GM21528 (cell line): Measurements from ENCODE around the gene PRELP.

Source experiments
- ATAC-seq: cut with Tn5 transposase; IDR thresholded peaks from one replicate; pipeline ENCODE4 v1.9.1; 2021; ENCODE audit warnings: mild to moderate bottlenecking, moderate library complexity; ENCODE audit not compliant: unreplicated experiment, low FRiP score

The PRELP gene

DNA sequence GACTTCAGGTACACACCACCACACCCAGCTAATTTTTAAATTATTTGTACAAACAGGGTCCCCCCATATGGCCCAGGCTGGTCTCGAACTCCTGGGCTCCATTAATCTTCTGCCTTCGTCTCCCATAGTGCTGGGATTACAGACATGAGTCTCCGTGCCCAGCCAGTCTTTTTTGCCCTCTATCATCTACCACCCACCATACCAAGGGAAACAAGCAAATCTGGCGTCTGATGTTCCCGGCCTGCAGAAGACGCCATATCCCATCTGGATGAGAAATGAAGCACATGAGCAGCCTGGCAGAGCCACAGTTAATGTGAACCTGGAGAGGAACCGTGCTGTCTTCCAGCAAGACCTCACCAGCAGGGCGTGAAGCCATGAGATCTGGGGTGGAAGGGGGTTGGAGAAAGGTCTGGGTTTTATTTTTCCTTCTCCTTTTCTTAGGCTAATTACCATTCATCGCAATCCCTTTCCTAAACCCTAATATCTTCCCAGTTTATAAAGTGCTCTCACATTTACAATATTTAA, 1.8 kb upstream of the PRELP start:
- ATAC-seq = no peak

DNA sequence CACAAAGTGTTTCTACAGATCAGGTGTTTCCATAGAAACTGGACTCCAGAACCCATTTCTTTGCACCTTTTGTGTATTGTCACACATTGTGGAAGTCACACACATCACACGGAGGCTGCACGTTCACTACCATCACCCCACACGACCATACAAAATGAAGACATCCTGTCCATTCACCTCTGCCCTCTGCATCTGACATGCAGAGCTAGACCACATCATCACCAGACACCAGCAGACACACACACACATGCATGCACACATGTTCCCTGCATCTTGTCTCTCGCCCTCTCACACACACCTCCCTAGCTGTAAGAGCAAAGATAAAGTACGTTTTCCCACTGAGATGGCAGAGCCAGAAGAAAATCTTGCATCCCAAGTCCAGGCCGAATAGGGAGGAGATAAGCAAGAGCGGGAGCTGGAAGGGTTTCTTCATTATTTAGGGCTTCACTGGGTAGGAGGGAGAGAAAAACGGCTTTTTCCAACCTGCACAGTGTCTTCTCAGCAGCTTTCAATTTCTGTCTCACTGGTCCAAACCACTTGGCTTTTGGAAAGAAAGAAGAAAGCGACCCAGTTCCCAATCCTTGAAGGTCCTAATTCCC, 709 bp downstream of the PRELP start:
- no peak for ATAC-seq

DNA sequence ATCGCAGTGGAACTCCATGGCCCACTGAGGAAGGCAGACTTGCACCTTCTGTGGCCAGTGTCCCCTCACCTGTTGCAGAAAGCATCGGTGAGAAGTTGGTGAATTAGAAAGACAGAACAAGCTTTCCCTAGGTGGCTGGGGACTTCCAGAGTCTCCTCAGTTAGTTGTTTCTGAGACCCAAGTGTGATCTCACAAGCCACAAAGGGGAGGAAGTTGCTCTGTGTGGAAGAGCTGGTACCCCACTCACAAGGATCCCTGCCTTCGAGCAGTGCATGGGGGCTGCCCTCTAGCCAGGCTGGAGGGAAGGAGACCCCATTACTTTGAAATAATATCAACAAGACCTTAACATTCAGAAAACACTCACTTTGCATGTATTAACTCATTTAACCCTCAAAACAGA, 2.1 kb downstream of the PRELP start:
- no peak for ATAC-seq

DNA sequence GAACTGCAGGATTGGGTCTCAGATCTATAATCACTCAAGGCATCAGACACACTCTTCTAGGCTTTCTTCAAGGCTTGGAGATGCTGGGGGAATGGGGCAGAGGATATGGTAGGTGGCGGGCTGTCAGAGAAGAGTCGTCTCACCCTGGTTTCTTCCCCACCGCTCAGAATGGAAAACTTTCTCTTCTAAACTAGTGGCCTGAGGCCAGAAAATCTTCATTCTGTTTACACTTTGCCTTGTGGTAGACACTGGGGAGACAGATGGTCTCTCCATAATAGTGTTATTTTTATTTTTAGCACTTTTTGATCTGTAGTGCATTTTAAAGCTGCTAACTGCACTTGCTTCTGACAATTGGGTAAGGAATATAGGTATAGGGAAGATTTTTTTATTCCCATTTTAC, 2.6 kb downstream of the PRELP start:
- ATAC-seq = no peak

DNA sequence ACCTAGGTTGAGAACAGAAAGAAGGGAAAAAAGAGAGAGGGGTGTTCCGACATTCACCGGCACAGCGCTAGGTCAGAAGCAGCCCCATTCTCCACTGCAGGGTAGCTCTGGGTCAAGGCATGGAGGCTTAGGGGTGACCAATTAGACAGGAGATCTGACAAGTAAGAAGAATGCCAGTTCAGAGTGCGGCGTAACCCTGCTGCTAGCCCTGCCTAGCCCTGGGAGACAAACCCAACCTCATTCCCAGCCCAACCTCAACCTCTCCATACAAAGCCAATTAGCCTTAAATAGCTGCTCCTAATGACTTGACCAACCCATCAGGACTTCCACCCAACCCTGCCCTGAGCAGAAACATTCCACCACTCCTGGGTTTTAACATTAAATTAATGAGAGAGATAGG, 3.4 kb downstream of the PRELP start:
- no peak for ATAC-seq

DNA sequence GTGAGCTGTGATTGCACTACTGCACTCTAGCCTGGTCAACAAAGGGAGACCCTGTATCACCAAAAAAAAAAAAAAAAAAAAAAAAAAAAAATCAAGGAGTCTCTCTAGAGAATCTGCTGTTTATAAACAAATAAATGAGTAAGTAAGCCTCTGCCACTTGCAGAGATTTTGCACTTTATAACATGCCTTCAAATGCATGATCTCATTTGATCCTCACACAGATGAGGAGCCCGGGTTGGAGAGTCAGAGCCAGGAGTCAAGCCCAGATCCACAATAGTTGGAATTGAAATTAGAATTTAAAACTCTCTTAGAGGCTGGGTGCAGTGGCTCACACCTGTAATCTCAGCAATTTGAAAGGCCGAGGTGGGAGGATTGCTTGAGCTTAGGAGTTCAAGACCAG, 4.0 kb downstream of the PRELP start:
- no peak for ATAC-seq

DNA sequence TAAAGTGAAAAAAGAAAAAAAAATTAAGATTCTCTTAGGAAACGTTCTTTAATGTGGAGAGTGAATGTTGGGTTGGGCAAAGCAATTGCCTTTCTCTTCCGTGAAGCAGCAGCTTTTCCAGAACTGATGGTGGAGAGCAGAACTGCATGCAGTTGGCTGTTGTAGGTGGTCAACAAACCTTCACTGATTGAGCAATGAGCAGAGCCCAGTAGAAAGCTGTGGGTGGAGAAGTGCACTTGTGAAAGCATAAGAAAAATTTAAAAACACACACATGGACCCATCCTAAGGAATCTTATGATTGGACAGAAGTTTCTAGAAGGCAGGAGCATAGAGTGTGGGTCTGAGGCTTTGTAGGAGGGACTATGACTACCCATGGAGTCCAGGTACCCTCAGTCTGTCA, 4.5 kb downstream of the PRELP start:
- no peak for ATAC-seq

DNA sequence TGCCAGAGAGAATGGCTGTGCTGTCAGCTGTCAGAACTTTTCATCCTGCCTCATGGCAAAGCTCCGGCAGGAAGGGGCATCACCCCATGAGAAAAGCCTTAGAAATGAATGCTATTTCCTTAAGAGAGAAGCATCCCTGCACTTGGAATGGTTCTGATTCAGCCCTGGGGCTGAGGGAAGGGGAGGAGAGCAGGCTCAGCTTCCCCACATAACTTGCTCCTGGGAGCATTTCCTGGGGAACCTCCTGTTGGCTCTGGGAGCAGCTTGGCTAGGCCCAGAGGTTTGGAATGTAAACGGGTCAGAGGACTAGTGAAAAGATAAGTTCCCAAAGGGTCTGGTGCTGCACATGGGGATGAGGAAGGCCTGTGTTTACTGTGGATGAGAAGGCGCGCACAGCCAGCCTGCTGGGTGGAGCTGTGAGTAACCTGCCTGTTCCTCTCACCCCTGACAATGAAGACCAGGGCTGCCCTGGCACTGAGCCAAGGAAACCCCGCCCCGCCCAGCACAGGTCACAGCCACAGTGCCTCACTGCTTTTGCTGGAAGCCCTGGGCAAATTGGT, 5.0 kb downstream of the PRELP start:
- no peak for ATAC-seq

DNA sequence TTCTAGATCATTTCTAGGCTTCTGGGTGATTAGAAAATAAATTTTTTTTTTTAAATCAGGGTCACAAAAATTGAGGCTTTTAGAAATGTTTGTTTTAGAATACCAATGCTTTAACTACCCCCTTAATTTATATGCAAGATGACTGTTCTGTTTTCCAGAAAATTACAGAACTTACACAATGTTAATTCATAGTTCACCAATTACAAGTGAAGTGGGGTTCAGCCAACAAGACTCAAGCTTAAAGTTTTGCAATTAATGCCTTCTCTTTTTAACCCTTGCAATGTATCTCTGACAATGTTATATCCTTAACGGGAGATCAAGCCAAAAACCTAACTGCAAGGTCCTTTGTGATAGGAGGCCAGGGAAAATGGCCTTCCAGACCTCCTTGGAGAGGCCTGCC, 5.6 kb downstream of the PRELP start:
- ATAC-seq = no peak

DNA sequence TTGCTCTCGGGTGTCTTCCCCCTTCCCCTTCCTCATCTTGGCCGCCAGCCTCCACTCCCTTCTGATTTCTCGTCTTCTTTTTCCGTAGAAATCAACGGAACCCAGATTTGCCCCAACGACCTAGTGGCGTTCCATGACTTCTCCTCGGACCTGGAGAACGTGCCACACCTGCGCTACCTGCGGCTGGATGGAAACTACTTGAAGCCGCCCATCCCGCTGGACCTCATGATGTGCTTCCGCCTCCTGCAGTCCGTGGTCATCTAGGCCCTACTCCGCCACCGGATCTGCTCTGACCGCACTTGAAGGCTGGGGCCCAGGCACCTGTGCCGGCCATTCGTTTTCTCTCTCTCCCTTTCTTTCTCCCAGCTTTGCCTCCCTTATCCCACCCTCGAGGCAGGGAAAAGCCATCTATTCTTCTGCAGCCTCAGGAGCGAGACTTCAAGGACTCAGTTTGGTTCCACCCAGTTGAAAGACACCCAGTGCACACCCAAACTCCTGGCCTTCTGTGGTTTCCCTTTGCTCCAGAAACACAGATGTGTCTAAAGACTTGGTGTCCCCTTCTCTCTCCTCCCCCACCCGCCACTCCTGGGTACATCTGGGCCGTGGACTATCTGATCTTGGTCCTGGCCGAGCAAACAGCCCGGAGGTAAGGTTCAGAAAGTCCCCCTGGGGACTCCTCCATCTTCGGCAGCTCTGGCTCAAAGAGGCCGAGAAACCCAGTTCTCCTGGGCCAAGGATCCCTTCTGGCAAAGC, 11.2 kb downstream of the PRELP start:
- ATAC-seq = no peak

DNA sequence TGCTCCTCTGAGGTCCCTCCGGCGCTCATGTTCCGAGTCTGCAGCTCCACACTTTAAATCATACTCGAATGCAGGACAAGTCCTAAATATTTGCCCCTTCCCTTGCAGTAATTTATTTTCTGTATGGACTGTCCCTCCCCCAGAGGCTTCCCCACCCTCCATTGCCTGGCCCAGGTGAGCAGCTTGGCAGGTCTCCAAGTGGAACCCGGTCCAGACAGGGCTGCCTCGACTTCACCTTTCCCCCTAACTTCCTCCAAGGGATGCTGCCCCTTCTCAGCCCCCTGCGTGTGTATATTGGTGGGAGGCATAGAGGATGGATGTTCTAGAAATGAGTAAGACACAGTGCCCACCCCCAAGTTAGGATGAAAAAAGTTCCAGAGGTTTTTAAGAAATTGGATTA, 12.9 kb downstream of the PRELP start:
- ATAC-seq = no peak

DNA sequence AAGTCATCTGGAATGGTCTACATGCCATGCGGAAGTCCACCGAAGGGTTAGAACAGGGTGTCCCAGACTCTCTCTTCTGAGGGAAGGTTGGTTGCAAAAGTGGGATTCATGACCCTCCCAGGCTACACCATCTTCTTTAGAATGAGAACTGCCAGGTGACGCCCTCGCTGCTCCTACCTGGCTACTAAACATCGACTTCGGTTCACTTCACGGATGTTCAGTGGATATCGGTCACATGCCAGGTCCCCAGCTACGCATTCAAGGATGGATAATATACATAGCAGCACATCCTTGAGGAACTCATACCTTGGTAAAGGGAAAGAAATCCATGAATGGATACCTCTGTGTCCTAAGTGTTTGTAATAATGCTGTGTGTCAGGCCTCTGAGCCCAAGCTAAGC, 15.0 kb downstream of the PRELP start:
- no peak for ATAC-seq

DNA sequence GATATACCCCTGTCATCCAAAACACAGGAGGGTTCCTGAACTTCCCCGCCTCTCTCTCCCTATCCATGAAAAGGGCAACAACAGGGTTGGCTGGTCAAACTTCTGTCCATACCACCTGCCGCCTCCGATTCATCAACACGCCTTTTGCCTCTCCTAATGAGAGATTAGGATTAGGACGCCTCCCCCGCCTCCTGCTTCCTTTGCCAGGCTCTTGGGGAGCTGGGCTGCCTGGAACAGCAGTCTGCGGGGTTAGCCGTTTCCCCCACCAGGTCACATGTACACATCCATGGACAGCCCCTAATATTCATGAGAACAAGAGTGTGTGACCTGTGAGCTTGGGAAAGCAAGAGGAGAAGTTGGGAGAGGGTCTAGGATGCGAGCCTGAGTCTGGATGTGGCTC, 16.1 kb downstream of the PRELP start:
- ATAC-seq = no peak

DNA sequence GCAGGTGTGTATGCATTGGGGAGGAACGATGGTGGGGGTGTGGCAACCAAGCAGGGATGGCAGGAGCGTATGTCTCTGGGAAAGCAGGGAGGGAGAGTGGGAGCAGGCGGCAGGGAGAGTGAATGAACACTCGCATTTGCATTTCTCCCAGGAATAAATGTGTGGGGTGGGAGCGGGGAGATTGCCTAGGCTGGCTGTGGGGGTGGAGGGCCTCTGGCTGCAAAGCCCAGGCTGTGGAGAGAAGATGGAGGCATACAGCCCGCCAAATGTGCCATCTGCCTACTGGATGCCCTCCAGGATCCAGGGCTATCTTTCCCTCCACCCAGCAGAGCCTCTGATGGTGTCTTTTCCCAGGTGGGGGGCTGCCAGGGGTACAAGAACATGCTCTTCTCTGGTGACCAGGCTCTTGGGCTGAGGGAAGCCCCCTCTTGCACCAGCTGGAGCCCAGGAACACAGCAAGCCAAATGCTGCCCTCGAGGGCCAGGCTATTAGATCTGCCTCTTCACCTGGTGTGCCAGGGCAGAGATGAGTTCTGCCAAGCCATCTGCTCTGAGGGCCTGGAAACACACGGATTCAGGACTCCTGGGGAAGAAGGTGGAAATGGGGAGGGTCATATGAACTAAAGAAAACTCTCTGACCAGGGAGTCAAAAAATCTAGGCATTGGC, 16.6 kb downstream of the PRELP start:
- ATAC-seq = no peak

DNA sequence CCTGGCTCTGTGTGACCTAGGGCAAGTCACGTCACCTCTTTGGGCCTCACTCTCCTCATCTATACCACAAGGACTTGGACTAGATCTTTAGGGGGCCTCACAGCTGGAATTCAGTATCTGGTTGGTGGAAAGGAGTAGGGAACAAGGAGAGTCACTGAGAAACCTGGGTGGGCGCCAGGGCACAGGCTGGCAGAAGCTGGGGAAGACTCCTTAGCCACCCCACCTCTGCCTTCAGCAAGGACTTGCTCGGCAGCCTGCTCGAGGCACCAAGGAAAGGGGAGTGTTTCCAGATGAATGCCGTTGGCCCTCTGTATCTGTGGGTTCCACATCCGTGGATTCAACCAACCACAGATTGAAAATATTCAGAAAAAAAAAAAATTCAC, 17.1 kb downstream of the PRELP start:
- ATAC-seq = no peak

DNA sequence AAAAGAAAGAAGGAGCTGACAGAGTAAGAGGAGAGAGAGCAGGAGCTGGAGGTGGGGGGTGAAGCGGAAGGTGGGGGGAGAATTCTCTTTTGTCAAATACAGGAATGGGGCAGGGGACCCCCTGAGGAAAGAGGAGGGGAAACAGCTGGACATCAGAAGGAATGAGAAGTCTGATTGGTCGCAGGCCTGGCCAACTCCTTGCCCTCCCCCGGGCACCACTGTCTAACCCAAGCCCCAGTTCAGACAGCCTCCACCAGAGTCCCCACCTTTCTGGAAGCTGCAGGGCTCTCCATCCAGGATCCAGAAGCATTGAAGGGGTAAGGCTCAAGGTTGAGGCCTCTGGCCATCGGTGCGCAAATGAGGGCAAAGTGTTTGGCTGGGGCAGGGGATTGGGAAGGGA, 18.3 kb downstream of the PRELP start, which contains the start of gene OPTC:
Gene OPTC, plus strand, starts transcription at position 253 of the 400 bp plus-strand sequence. CDS start 1,853 bp downstream, outside the sequence.
- no peak for ATAC-seq

DNA sequence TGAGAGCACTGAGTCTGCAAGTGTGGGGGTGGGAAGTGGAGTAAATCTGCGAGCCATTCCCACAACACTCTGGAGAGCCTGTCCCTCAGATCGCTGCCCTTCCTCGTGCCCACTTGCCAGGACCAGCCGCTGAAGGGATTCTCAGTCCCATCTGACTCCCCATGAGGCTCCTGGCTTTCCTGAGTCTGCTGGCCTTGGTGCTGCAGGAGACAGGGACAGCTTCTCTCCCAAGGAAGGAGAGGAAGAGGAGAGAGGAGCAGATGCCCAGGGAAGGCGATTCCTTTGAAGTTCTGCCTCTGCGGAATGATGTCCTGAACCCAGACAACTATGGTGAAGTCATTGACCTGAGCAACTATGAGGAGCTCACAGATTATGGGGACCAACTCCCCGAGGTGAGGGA, 20.2 kb downstream of the PRELP start:
- no peak for ATAC-seq

DNA sequence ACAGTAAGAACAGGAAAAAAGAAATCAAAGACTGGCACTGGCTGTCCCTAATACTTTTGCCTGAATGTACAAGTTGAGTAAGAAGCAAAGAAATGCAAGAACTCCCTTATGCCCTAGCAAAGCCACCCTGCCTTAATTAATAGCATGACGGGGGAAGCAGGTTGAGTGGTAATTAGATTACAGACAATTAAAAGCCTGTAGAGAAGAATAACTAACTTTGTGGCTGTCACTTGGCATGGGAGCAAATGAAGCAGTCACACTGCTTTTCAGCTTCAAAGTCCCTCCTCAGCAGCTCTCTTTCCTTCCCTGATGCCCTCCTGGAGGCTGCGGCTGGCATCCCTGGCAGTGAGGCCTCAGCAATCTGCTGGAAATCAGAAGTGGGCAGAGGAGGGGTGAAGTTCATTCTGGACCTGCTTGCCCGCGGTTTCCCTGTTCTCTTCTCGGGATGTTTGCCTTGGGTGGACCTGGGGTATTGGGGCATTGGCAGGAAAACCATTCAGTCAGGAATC, 21.7 kb downstream of the PRELP start:
- no peak for ATAC-seq

DNA sequence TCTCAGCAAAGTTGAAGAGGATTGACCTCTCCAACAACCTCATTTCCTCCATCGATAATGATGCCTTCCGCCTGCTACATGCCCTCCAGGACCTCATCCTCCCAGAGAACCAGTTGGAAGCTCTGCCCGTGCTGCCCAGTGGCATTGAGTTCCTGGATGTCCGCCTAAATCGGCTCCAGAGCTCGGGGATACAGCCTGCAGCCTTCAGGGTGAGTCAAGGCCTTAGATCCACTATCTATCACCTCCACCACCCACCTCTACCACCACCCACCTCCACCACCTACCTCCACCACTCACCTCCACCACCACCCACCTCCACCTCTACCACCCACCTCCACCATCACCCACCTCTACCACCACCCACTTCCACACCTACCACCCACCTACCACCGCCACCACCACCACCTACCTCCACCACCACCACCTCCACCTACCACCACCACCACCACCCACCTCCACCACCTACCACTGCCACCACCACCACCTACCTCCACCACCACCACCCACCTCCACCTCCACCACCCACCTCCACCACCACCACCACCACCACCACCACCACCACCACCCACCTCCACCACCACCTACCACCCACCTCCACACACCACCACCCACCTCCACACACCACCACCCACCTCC, 24.2 kb downstream of the PRELP start:
- ATAC-seq = no peak

DNA sequence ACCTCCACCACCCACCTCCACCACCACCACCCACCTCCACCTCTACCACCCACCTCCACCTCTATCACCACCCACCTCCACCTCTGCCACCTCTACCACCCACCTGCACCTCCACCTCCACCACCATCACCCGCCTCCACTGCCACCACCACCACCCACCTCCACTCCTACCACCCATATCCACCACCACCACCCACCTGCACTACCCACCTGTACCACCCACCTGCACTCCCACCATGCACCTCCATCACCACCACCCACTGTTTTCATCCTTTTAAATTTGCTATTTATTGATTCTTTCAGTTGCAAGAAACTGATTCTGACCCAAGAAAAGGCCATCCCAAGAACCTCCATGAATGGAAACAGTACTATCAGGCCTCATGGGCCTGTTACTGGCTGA, 24.7 kb downstream of the PRELP start:
- ATAC-seq = no peak

DNA sequence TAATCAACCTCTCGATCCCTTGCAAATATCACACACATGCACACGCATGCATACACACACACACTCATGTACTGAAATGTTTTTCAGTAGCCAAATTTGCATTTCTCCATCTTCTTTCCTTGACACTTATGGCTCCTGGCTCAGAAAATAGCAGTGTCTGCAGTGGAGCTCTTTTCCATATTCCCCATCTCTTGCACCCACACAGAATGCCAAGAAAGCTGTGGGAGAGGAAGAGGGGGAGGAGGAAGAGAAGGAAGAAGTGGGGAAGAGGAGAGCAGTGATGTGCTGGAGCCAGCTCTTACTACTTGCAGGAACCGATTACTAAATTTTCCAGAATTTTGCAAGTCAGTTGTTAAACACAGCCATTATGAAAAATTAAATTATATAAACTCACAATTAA, 28.2 kb downstream of the PRELP start:
- ATAC-seq = no peak
